GM12892 (cell line): ENCODE data around the gene MLX.

ENCODE experiments used
- POLR2A ChIP-seq: IDR thresholded peaks from 2 replicates; pipeline ENCODE4 v1.6.1; 2011; ENCODE audit warnings: low read depth, low read length, control low read depth
- POLR2AphosphoS5 ChIP-seq: IDR thresholded peaks from 2 replicates; pipeline ENCODE4 v1.6.1; 2011; ENCODE audit warnings: low read depth, low read length, control low read depth

GRCh38 chr17:42559075-42559474, 7.8 kb upstream of the MLX start:
- TF ChIP-seq POLR2A (no peak), POLR2AphosphoS5 (no peak)
